Stimulated activated CD8-positive, alpha-beta memory T cell treated with anti-CD3 and anti-CD28 coated beads, Interleukin-15, amount 100 ng/mL, for 1 hour (primary cell): ENCODE data around the gene HOMER2.

Experiments used
- DNase-seq: peaks from one replicate; pipeline ENCODE4 v3.0.0-alpha.2; 2020; ENCODE audit warnings: low read depth

HOMER2 gene

DNA sequence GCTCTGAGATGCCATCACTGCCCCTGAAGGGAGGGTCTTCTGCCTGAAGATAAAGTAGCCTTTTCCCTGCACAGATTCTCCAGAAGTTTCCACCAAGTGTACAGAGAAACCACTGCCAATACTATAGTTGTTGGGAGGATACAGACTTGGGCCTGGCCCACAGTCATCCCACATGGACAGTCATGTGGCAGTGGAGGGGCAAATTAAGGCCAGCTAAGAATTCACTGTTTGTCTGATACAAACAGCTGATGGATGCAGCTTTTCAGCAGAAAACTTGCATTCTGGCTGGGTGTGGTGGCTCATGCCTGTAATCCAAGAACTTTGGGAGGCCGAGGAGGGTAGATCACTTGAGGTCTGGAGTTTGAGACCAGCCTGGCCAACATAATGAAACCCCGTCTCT, 22.1 kb downstream of the HOMER2 start:
- DNase-seq: no peak

- DNase-seq: no peak
Measured at GRCh38 chr15:82928711-82929110, 23.8 kb downstream of the HOMER2 start.

- no peak for DNase-seq
Measured at GRCh38 chr15:82923744-82924143, 28.8 kb downstream of the HOMER2 start.

- DNase-seq: no peak
Measured at GRCh38 chr15:82922737-82923136, 29.8 kb downstream of the HOMER2 start.

DNA sequence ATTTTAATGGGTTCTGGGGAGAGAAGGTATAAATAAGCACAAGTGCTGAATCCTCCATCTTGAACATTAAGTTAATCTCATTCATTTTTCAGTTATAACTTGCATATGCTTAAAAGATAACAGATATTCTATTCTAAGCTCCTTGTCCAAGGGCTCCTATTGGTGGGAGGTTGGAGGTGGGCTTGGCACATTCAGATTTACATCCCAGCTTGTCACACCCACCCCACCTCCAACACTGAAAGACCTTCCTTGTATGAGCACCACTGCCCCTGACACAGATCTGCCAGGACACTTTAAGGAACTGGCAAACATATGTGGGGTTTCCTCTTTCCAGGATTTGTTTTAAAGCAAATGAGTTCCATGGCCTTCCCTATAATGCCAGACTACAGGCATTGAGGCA, 30.6 kb downstream of the HOMER2 start:
- DNase-seq: no peak

DNA sequence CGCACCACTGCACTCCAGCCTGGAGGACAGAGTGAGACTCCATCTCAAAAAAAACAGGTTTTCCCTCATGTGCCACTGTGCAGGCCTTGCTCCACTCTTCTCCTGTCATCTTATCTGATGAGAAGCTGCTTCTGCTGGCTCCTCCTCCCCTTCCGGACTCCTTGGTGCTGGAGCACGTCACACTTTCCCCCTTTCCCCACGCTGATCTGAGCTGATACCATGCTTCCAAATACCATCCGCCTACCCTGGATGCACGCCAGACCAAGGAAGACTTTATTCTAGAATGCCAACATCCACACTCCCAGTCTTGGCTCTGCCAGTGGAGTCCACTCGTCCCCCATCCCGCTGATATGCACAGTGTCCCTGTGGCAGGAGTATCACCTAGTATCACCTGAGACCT, 31.3 kb downstream of the HOMER2 start:
- no peak for DNase-seq

DNA sequence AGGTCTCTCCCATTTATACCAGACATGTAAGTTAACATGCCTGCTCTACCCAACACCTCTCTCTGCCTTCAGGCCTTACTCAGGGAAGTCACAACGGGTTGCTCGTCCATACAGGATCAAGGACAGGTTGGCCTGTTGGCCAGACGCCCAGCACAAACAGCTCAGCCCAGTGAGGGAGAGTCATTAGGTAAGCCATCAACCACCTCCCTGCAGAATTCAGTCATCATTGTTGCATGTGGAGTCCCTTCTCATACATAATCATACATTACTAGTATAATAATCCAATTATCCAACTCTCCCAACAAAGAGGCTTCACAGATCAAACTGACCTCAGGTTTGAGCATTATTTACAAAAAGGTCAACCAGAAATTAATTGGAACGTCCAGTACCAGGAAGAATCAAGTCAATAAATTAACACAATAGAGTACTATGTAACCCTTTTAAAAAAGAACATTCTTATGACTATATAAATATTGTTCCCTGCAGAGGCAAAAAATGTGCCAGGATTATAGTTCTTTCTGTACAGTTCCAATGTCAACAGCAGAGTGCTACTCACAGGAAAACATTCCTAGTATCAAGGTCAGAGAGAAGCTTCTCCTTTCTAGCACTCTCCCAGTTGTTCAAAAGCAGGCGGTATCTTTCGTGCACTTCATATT, 33.2 kb downstream of the HOMER2 start:
- DNase-seq: no peak

GRCh38 chr15:82918607-82919230, 33.8 kb downstream of the HOMER2 start:
- DNase-seq: no peak

GRCh38 chr15:82918162-82918561, 34.4 kb downstream of the HOMER2 start:
- DNase-seq: no peak

DNA sequence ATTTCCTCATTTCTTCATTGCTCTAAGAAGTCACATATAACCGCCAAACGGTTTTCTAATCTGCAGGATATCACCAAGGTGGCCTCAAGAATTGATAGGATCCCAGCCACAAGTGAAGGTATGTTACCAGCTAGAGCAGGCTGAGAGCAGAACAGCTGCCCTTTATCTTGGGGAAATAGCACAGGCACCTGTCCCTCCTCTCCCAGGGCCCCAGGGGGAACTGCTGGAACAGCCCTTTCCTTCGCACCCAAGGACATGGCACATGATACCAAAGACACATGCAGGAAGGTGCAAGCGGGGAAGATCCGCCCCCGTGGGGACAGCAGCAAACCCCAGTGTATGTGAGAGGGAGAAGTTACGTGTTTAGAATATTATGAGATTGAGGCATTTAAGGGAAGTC, 35.3 kb downstream of the HOMER2 start:
- no peak for DNase-seq

DNA sequence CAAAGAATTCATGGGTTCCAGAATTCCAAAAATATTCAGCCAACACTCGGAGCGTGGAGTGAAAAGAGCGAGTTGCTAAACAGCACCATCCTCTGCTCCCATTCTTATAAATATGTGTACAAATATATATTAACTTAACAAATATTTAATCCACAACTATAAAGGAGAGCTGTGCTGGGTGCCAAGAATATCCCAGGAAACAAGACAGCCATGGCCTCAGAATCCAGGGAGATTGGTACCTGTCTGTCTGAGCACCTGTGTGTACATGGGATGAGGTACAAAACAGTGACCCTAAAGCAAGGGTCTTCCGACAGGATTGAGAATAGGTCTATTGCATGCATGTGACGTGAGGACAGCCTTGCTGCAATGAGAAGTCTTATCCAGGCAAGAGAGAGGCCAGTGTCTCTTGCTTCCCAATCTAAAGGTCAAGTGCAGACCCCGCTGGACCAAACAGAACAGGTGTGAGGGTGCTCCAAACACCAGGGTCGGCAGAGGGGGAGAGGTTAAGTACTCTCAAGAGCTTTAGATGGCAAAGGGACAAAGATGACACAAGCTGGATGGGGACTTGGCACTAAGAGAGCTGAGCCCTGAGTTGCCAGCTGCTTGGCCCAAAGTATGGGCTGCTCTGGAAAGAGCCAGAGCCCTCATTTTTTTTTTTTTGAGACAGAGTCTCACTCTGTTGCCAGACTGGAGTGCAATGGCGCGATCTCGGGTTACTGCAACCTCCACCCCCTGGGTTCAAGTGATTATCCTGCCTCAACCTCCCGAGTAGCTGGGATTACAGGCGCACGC, 36.2 kb downstream of the HOMER2 start:
- DNase-seq: no peak

DNA sequence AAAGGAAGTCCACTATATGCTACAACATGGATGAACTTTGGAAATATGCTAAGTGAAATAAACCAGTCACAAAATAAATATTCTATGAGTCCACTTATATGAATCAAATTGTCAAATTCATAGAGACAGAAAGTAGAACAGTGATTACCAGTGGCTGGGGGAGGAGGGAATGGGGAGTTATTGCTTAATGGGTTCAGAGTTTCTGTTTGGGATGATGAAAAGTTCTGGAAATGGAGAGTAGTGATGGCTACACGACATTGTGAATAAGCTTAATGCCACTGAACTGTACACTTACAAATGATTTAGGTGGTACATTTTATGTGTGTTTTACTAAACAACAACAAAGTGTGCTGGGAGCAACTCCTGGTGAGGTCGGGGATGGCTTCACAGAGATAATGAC, 38.1 kb downstream of the HOMER2 start:
- DNase-seq: no peak

DNA sequence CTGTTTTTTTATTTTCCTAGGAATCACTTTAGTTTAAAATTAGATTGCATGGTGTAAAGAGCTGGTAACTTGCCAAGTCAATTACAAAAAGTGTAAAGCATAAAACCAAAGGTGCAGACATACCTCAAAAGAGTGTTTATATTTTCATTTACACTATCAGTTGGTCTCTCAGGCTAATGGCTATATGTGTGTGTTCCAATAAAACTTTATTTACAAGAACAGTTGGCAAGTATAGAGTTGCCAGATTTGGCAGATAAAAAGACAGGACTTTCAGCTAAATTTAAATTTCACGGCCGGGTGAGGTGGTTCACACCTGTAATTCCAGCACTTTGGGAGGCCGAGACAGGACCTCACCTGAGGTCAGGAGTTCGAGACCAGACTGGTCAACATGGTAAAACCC, 41.1 kb downstream of the HOMER2 start:
- no peak for DNase-seq

- no peak for DNase-seq
Measured at GRCh38 chr15:82910721-82911120, 41.8 kb downstream of the HOMER2 start.

DNA sequence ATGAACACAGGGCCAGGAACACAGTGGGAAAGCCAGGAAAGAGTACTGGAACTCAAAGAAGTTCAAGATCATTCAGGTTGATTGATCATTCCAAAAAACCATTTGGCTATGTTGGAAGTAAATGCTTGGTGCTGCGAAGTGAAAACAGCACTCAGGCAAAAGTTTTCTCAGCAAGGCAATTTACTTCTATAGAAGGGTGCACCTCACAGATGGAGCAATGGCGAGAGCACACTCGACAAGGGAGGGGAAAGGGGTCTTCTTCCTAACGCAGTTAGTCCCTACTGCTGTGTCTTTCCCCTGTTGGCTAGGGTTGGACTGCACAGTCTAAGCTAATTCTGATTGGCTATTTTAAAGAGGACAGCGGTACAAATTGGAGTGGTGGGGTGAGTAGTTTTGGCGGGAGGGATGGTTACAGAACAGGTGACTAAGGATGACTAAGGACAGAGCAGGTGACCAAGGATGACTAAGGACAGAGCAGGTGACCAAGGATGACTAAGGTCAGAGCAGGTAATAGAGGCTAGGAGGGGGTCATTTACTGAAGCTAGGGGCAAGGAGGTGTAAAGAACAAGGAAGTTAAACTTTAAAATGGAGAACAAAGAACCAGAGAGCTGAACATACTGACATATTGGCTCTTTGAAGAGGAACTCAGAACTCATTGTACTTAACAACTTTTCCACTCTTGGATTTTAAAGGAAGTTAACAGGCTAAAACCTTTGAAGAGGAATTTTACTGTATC, 43.3 kb downstream of the HOMER2 start:
- DNase-seq: no peak

DNA sequence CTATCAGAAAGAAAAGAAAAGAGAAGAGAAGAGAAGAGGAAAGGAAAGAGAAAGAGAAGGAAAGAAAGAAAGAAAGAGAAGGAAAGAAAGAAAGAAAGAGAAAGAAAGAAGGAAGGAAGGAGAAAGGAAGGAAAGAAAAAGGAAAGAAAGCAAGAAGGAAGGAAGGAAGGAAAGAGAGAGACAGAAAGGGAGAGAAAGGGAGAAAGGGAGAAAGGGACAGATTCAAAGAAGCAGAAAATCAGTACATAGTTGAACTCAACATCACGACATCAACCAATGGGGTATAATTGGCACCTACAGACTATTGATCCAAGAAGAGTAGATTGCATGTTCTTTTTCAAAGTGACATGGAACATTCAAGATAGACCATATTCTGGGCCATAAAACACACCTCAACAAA, 45.2 kb downstream of the HOMER2 start:
- no peak for DNase-seq

GRCh38 chr15:82904574-82904973, 47.9 kb downstream of the HOMER2 start:
- DNase-seq: no peak

- DNase-seq: no peak
Measured at GRCh38 chr15:82903511-82903910, 49.0 kb downstream of the HOMER2 start.

GRCh38 chr15:82901114-82901805, 51.3 kb downstream of the HOMER2 start:
- DNase-seq: no peak

GRCh38 chr15:82900511-82901060, 51.9 kb downstream of the HOMER2 start:
- DNase-seq: no peak

- DNase-seq: no peak
Measured at GRCh38 chr15:82898961-82899360, 53.6 kb downstream of the HOMER2 start.

DNA sequence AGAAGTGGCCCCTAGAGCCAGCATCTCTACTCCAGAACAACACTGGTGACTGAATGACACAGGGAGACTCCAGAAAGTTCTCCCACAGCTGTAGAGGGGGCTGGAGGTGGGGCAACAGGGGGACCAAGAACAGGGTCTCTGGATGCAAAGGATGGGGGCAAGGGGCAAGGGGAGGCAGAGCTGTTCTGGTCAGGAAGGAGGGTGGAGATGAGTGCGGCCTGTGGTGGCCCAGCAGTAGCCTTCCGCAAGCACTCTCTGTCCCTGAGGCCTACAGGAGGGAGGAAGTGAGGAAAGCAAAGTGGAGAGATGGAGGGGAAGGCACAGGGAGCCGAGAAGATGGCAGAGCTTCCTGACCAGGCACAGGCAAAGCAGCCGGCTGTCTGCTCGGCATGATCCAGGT, 56.5 kb downstream of the HOMER2 start:
- no peak for DNase-seq
